SU-DHL-6 (cell line): ENCODE results near the gene BAG3.

Experiments
- EZH2phosphoT487 ChIP-seq: fragments of 200-600 bp; sonication (generic), shearing (Covaris generic); conservative IDR thresholded peaks from 2 replicates; pipeline ENCODE4 v1.6.1; 2018; ENCODE audit warnings: mild to moderate bottlenecking, antibody characterized with exemption, low read length, moderate library complexity, mixed read lengths
- TF ChIP-seq, protein P1 (sequence below): fragments of 200-600 bp; sonication (generic); IDR thresholded peaks from one replicate; pipeline ENCODE4 v1.5.1; 2017; ENCODE audit warnings: antibody characterized with exemption, mild to moderate bottlenecking, low read length, moderate library complexity; ENCODE audit not compliant: insufficient read depth, poor library complexity, severe bottlenecking

DNA sequence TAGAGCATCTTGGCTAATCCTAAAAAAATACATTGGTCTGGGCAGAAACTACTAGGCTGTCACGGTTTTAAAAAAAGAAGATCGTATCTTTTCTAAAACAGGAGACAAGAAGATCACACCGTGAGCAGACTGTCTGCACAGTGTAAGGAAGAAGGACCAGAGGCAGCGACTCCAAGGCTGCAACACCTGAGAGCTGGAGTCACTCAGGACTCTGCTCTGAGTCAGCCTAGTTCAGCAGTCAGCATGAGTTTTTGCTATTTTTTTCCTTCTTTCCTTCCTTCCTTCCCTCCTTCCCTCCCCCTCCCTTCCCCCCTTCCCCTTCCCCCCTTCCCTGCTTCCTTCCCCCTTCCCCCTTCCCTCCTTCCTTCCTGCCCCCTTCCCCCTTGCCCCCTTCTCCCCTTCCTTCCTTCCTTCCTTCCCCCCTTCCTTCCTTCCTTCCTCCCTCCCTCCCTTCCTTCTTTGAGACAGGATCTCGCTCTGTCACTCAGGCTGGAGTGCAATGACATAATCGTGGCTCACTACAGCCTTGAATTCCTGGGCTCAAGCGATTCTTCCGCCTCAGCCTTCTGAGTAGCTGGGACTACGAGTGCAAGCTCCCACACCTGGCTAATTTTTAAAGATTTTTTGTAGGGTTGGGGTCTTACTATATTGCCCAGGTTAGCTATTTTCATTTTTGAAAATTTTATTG lies 24.4 kb downstream of the BAG3 start:
- TF ChIP-seq, protein P1, sequence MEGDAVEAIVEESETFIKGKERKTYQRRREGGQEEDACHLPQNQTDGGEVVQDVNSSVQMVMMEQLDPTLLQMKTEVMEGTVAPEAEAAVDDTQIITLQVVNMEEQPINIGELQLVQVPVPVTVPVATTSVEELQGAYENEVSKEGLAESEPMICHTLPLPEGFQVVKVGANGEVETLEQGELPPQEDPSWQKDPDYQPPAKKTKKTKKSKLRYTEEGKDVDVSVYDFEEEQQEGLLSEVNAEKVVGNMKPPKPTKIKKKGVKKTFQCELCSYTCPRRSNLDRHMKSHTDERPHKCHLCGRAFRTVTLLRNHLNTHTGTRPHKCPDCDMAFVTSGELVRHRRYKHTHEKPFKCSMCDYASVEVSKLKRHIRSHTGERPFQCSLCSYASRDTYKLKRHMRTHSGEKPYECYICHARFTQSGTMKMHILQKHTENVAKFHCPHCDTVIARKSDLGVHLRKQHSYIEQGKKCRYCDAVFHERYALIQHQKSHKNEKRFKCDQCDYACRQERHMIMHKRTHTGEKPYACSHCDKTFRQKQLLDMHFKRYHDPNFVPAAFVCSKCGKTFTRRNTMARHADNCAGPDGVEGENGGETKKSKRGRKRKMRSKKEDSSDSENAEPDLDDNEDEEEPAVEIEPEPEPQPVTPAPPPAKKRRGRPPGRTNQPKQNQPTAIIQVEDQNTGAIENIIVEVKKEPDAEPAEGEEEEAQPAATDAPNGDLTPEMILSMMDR: no peak
- no peak for TF ChIP-seq EZH2phosphoT487
